Epithelial cell of proximal tubule (primary cell): Measurements from ENCODE around the gene SMCO3. TPM values are rescaled to one million over a fixed set of nuclear protein-coding genes. Genes with fewer than 3 reads are reported as not detected.

Experiments used
- DNase-seq: peaks from one replicate; pipeline ENCODE4 v3.0.0-alpha.2; 2011; ENCODE audit warnings: low read depth
- H3K4me3 ChIP-seq: 2 replicates; pipeline ENCODE4 v1.5.1; 2011; ENCODE audit warnings: low read depth, mild to moderate bottlenecking, low read length
- CTCF ChIP-seq: conservative IDR thresholded peaks from 2 replicates; pipeline ENCODE4 v1.5.1; 2012; ENCODE audit warnings: low read depth, mild to moderate bottlenecking, low read length
- total RNA-seq: library from RNA; depleted of rRNA; stranded (reverse); fragments of >200 nt; gene quantifications from 2 replicates; pipeline ENCODE4 v1.2.3, GENCODE V29; 2015

The SMCO3 gene
- total RNA-seq, 1 donor from 2014 or later, result not detected

- H3K4me3 ChIP-seq, result no peak overlapping the region
- no peak for TF ChIP-seq CTCF
- DNase-seq, result no peak
Measured at GRCh38 chr12:14776236-14776961, 37.6 kb downstream of the SMCO3 start.

- DNase-seq, result no peak
Measured at GRCh38 chr12:14775636-14775980, 38.4 kb downstream of the SMCO3 start.

GRCh38 chr12:14774906-14775635 lies 38.9 kb downstream of the SMCO3 start:
- no peak for TF ChIP-seq CTCF
- peak overlapping the region; percentile 87 for H3K4me3 ChIP-seq
- DNase-seq, result no peak

More at GRCh38 chr12:14775636-14775980, 38.4 kb downstream of the SMCO3 start:
- no peak for TF ChIP-seq CTCF
- peak overlapping the region; percentile 87 for H3K4me3 ChIP-seq

- peak; percentile 78 for DNase-seq
- TF ChIP-seq CTCF, result no peak
- peak overlapping the region; percentile 87 for H3K4me3 ChIP-seq
Measured at GRCh38 chr12:14774074-14774905, 39.7 kb downstream of the SMCO3 start.

- no peak for DNase-seq
- peak overlapping the region; percentile 87 for H3K4me3 ChIP-seq
- no peak for TF ChIP-seq CTCF
Measured at GRCh38 chr12:14773685-14774073, 40.3 kb downstream of the SMCO3 start.

GRCh38 chr12:14772946-14773345 lies 41.0 kb downstream of the SMCO3 start:
- H3K4me3 ChIP-seq, result no peak overlapping the region
- DNase-seq, result no peak
- no peak for TF ChIP-seq CTCF
